ENCODE data around the gene INO80. TPM values are rescaled to one million over a fixed set of nuclear protein-coding genes. Genes with fewer than 3 reads are reported as not detected.

INO80 gene
- total RNA-seq, 4 donors from 2014 or later: 20.9 to 28.4 (median 25.1) TPM

DNA sequence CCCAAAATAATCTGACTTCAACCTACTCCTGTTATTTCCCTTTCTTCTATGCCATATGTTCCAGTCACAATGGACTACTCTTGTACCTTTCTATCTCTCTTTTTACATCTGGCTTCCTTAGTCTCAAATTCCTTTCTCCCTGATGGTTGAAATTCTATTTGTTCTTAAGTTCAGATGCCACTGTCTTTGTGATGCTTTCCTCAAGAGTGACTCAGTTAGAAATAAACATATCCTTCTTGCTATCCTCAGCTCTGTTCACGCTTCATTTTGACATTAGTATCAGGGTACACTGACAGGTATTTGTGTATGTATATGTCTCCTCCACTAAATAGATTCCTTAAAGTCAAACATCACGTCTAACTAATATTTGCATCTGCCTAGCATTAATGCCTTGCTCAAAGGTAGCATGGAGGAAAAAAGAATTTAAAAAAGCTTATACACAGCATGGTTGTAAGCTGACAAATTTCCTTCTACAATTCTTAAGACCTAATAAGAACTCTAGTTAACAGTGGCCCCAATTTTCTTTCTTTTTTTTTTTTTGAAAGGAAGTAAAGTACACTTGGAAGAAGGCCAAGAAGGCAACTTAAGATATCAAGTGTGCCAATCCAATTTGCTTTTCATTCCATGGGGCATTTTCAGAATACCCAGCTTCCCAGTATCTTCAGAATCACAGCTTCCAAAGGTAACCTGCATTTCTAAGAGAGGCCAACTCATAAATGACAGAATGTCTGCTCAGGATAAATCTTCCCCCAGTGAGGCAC is 104.8 kb downstream of the INO80 start:
- no peak for TF ChIP-seq CTCF (IDR thresholded peaks at IDR 0.05; ENCODE audit: low read depth)

GRCh38 chr15:41010345-41010744 is 105.7 kb downstream of the INO80 start:
- no peak for TF ChIP-seq CTCF (IDR thresholded peaks at IDR 0.05; ENCODE audit: low read depth)

DNA sequence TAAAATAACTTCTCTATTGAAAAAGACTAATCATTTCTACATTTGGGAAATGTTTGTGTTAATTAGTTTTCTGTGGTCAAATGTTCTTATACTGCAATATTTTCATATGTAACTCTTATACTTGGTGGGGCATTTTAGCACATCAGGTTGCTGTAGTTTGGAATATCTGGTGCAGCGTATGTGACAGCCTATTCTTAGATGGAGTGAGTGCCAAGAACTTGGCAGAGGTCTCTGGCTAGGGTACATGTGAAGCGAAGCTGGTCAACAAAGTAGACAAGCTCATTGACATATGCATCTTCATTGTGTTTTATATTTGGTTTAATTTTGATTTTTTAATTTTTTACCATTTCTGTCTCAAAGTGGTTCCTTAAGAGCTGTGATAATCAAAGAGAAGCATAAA is 109.6 kb downstream of the INO80 start:
- no peak for TF ChIP-seq CTCF (IDR thresholded peaks at IDR 0.05; ENCODE audit: low read depth)

GRCh38 chr15:41004490-41004889 is 111.6 kb downstream of the INO80 start:
- no peak for TF ChIP-seq CTCF (IDR thresholded peaks at IDR 0.05; ENCODE audit: low read depth)

- no peak for TF ChIP-seq CTCF (IDR thresholded peaks at IDR 0.05; ENCODE audit: low read depth)
Observed at GRCh38 chr15:41001524-41002214, 114.4 kb downstream of the INO80 start.

GRCh38 chr15:40999190-40999589 is 116.9 kb downstream of the INO80 start:
- TF ChIP-seq CTCF (IDR thresholded peaks at IDR 0.05; ENCODE audit: low read depth): no peak

DNA sequence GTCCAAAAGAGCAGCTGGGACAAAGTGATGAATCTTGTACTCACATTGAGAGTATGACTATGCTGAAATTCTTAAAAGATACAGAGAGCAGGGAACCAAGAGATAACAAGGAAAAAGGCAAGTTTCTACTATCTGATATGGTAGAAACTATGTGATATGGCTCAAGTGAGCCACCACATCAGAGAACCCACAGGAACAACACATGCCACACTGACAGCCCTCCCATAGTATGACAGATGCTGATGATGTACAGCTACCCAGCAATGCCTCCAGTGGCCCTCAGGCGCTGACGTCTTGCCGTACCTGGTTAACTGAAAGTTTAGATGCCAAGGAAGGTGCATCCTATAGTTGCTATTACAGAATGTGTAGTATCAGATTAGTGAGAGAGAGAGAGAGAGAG is 120.4 kb downstream of the INO80 start:
- TF ChIP-seq CTCF (IDR thresholded peaks at IDR 0.05; ENCODE audit: low read depth): no peak

Measured in subcutaneous adipose tissue (tissue), 4 donors.